Right forelimb (tissue), 1 donor: ENCODE data around the gene LYPD3.

Experiments used
- DNase-seq: peaks from one replicate; pipeline ENCODE4 v3.0.0-alpha.2; 2018

Gene LYPD3

DNA sequence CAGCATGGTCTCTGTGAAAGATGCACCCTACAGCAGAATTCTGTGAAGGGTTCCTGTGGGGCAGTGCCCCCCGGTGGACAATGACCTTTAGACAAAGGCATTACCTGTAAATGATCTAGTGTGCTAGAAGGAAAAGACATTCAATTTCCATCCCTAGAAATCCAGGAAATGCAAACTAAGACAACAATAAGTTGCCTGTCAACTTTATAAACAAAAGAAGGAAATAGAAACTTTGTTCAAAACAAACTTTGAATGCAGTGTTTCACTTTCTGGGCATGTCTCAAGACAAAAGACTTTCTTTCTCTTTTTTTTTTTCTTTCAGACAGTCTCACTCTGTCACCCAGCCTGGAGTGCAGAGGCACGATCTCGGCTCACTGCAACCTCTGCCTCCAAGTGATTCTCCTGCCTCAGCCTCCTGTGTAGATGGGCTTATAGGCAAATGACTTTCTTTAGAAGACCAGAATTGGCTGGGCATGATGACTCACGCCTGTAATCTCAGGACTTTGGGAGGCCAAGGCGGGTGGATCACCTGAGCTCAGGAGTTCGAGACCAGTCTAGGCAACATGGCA lies 35.2 kb downstream of the LYPD3 start:
- no peak for DNase-seq

DNA sequence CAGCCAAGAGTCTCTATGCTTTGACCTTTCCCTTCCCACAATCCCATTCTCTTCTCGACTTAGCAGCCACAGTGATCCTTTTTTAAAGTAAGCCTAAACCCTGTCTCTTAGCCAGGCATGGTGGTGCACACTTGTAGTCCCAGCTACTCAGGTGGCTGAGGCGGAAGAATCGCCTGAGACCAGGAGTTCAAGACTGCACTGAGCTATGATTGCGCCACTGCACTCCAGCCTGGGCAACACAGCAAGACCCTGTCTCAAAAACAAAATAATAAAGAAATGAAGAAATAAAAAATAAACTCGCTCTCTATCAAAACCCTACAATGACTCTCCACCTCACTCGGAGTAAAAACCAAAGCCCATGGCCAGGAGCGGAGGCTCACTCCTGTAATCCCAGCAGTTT lies 36.0 kb downstream of the LYPD3 start:
- no peak for DNase-seq

DNA sequence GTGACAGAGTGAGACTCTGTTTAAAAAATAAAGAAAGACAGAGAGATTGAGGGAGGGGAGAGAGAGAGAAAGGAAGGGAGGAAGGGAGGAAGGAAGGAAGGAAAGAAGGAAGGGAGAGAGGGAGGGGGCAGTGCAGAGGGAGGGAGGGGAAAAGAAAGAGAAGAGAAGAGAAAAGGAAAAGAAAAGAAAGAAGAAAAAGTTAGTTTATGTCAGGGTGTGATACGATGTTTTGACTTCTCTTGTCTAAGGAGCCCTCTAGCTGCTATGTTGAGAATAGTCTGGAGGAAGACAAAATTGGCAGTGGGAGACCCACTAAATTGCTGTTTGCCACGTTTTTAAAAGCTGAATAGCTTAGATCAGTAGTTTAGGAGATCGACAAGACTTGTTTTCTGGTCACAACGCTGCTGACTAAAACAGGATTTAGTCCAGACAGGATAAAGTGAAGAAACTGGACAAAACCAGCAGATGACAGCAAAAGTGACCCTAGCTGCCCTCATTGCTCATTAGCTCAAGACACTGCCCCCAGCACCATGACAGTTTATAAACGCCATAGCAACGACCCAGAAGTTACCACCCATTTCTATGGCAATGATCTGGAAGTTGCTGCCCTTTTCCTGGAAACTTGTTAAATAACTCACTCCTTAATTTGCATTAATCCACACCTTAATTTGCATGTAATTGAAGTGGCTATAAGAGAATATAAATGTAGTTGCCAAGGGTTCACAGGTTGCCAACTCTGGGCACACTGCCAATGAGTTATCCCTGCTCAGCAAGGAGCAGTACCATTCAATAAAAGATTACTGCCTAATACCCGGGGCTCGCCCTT lies 39.6 kb downstream of the LYPD3 start:
- DNase-seq: no peak

DNA sequence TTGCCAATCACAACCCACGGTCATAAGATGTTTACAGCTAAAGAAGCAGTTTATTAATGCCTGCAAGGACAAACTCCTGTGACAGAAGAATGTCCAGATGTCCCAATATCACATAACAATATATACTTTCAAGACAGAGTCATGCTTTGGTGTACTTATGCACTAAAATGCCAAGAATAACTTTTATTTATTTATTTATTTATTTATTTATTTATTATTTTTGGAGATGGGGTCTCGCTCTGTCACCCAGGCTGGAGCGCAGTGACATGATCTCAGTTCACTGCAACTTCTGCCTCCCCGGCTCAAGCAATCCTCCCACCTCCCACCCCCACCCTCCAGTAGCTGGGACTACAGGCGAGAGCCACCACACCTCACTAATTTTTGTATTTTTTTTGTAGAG lies 41.6 kb downstream of the LYPD3 start:
- no peak for DNase-seq

DNA sequence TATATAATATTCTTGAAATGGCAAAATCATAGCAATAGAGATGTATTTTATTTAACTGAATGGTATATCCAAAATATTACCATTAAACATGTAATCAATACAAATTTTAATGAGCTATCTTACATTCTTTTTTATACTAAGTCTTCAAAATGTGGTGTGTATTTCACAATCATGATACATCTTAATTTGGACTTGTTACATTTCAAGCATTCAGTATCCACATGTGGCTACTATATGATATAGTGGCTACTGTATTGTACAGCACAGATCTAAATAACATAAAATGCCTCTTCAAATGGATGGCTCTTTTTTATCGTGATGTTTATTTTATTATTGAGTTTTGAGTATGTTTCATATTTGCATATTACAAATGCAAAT lies 42.7 kb downstream of the LYPD3 start:
- DNase-seq: no peak

DNA sequence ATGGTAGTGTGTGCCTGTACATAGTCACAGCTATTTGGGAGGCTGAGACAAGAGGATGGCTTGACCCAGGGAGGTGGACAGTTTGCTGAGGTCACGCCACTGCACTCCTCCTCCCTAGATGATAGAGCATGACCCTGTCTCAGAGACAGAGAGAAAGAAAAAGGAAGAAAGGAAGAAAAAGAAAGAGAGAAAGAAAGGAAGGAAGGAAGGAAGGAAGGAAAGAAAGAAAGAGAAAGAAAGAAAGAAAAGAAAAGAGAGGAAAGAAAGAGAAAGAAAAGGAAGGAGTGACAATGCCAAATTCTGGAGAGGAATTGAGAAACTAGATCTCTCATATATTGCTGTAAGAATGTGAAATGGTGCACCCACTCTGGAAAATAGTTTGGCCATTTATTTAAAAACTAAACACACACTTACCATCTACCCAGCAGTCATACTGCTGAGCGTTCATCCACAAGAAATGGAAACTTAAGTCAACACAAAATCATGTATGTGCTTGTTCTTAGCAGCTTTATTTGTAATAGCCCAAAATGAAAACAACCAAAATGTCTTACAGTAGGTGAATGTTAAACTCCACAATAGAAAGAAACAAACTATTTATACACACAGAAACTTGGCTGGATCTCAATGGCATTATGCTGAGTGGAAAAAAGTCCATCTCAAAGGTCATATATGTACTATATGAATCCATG lies 43.3 kb downstream of the LYPD3 start:
- DNase-seq: no peak

DNA sequence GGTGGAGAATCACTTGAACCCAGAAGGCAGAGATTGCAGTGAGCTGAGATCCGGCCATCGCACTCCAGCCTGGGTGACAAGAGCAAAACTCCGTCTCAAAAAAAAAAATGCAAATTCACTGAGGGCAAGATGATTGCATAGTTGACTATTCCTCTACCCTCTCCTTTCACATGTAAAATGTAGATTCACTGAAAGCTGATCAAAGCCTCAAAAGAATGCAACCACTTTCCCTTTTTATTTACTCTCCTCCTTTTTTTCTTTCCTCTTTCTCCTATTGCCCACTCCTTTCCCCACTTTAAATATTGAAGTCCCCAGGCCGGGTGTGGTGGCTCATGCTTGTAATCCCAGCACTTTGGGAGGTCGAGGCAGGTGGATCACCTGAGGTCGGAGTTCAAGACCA lies 44.5 kb downstream of the LYPD3 start:
- no peak for DNase-seq

DNA sequence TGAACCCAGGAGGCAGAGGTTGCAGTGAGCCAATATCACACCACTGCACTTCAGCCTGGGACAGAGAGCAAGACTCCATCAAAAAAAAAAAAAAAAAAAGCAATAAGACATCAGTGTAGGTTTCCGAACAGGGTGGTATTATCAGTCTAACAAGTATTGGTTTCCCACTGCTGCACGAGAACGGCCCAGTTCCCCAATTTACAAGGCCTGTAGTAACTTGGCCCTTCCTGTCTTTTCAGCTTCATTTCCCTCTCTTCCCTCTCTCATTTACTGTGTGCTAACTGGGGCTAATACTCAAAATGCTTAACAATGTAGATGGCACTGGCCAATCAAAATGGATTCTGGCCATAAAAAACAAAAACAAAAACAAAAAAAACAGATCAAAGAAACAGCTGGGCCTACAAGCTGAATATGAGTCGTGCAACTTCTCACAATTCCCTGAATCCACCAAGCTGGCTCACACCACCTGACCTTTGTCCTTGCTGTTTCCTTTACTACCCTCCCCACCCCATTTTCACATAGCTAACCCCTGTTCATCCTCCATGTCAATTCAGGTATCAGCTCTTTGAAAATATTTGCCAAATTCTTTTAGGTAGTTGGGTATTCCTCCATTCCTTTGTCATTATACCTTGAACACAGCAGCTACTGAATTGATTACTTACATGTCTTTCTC lies 48.3 kb downstream of the LYPD3 start:
- no peak for DNase-seq

DNA sequence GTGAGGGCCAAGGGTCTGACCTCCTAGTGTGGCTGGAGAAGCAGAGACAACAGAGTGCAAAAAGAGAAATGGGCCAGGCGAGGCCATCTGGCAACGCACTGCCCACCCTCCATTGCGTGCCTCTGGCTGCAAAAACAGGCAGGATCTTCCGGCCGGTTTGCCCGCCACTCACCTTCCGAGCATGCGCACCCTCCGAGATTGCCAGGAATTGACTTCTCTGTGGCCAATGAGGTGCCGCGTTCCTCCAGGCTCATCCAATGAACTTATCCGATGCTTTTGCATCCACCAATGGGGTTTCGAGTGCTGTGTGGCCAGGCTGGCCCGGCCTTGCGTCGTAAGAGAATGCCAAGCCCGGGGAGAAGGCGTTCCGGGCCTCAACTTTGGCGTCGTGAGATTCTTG lies 50.9 kb downstream of the LYPD3 start, which contains the start of gene TEX101:
Gene TEX101 (plus strand): TSS at position 337 of the 400 bp plus-strand sequence. CDS start 1,030 bp downstream, outside the sequence.
- no peak for DNase-seq

DNA sequence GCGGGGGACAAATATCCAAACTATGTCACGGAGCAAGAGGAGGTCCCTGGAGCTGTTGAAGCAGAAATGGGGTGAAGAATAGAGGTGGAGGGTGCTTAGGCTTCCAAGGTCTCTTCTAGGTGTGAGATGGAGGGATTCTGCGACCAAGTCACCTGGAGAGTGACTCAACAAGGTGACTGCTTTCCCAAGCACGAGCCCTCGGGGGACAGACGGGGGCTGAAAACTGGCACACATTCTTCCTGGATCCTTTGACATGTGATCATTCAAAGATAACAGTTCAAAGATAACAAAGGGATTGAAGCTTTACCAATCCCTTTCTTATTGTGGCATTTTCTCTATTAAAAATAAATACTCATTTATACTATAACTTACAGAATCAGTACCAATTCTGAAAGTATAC lies 53.0 kb downstream of the LYPD3 start:
- DNase-seq: no peak
